ENCODE data around the gene B3GNT8.

The B3GNT8 gene

DNA sequence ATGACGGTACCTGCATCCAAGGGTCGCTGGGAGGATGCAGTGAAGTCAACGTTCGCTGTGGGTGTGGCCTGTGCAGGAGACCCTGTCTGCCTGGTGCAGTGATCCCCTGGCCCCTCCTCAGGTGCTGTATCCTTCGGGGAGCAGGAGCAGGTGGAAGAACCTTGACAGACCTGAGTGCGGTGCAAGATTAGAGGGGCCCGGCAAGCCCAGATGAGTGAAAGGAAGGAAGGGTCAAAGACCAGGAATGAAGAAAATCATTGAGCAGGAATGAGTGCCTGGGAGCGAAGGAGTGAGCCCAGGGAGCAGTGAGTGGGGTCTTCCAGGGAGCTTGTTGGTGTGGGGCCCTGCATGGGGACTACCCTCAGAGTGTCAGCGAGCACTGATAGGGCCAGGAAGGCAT is 12.7 kb downstream of the B3GNT8 start:
- no peak overlapping the region for H3K23ac ChIP-seq (ENCODE audit: low read length)
- H3K79me2 ChIP-seq (ENCODE audit: control insufficient read depth, insufficient read depth, low read length), result no peaks in the 10 kb centered on the region
- no peak overlapping the region for H4K5ac ChIP-seq (ENCODE audit: low read length)
- H3K27ac ChIP-seq (ENCODE audit: low read depth, low read length), result no peak overlapping the region
- no peak overlapping the region for H2BK5ac ChIP-seq (ENCODE audit: low read length)
- no peak overlapping the region for H3K18ac ChIP-seq (ENCODE audit: low read length)
- H3K56ac ChIP-seq (ENCODE audit: low read length), result no peak overlapping the region
- no peaks in the 10 kb centered on the region for H3K36me3 ChIP-seq (ENCODE audit: control insufficient read depth, insufficient read depth, low read length)
- no peaks in the 10 kb centered on the region for H3K4me1 ChIP-seq (ENCODE audit: control insufficient read depth, low read depth, low read length)
- no CpG with 5 or more reads among the region's 9 CpGs for WGBS (ENCODE audit: extremely low coverage, insufficient coverage, low lambda C conversion rate)
- no peak for DNase-seq
- no peak overlapping the region for H3K4me3 ChIP-seq (ENCODE audit: low read length)
- H2BK15ac ChIP-seq (replicated peaks; ENCODE audit: low read depth), result no peak overlapping the region
- no peak overlapping the region for H3K4me2 ChIP-seq (ENCODE audit: low read length)
- no peaks in the 10 kb centered on the region for H3K79me1 ChIP-seq (ENCODE audit: low read length)
- no peak overlapping the region for H3K4ac ChIP-seq (ENCODE audit: low read depth, low read length)
- no peaks in the 10 kb centered on the region for H3K27me3 ChIP-seq (ENCODE audit: insufficient read depth, low read length, poor library complexity)
- H4K8ac ChIP-seq (ENCODE audit: low read depth, low read length), result no peak overlapping the region
- H3K9ac ChIP-seq (ENCODE audit: low read length), result no peak overlapping the region
- no peak overlapping the region for H2AK5ac ChIP-seq (ENCODE audit: low read length)
- H2BK120ac ChIP-seq (ENCODE audit: low read depth, low read length), result no peak overlapping the region

DNA sequence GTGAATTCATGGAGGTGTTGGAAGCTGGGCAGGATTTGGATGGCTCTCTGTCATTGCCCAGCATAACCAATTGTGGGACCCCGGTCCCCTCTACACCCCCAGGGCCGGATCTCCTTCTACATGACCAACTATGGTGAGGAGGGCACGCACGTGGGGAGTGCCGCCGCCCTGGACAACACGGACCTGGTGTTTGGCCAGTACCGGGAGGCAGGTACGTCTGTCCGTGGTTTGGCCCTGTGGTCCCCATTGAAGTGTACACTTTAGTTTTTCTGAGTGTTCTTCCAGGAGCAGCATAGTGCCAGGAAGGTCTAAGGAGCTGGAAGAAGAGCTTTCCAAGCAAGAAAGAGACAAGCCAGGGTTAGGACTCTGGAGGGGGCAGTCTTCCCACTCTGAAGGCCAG is 13.2 kb downstream of the B3GNT8 start:
- no peak for DNase-seq
- Histone ChIP-seq H3K79me2 (ENCODE audit: control insufficient read depth, insufficient read depth, low read length) (no peaks in the 10 kb centered on the region), H2BK15ac (replicated peaks; ENCODE audit: low read depth) (no peak overlapping the region), H2BK120ac (ENCODE audit: low read depth, low read length) (no peak overlapping the region), H4K8ac (ENCODE audit: low read depth, low read length) (no peak overlapping the region), H3K56ac (ENCODE audit: low read length) (no peak overlapping the region), H3K27me3 (ENCODE audit: insufficient read depth, low read length, poor library complexity) (no peaks in the 10 kb centered on the region), H3K4me2 (ENCODE audit: low read length) (no peak overlapping the region), H2AK5ac (ENCODE audit: low read length) (no peak overlapping the region), H2BK5ac (ENCODE audit: low read length) (no peak overlapping the region), H3K27ac (ENCODE audit: low read depth, low read length) (no peak overlapping the region), H4K5ac (ENCODE audit: low read length) (no peak overlapping the region), H3K4ac (ENCODE audit: low read depth, low read length) (no peak overlapping the region), H3K23ac (ENCODE audit: low read length) (no peak overlapping the region), H3K36me3 (ENCODE audit: control insufficient read depth, insufficient read depth, low read length) (no peaks in the 10 kb centered on the region), H3K79me1 (ENCODE audit: low read length) (no peaks in the 10 kb centered on the region), H3K18ac (ENCODE audit: low read length) (no peak overlapping the region), H3K4me3 (ENCODE audit: low read length) (no peak overlapping the region), H3K4me1 (ENCODE audit: control insufficient read depth, low read depth, low read length) (no peaks in the 10 kb centered on the region), H3K9ac (ENCODE audit: low read length) (no peak overlapping the region)
- WGBS (ENCODE audit: extremely low coverage, insufficient coverage, low lambda C conversion rate), result no CpG with 5 or more reads among the region's 10 CpGs

DNA sequence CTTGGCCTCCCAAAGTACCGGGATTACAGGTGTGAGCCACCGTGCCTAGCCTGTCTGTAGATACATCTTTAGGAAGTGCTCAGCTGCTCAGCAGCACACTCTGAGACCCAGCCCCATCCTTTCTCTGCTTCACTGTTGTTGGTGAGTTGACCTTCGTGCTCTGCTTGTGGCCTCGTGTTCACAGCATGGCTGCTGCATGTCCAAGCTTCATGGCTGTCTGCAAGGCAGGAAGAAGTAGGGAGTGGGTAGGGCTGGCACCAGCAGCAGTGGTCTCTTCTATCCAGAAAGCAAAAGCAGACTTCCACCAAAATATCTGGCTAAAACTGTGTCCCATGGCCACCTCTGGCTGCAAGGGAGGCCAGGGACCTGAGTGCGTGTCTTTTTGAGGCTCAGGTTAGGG is 14.2 kb downstream of the B3GNT8 start:
- Histone ChIP-seq H3K27me3 (ENCODE audit: insufficient read depth, low read length, poor library complexity) (no peaks in the 10 kb centered on the region), H3K56ac (ENCODE audit: low read length) (no peak overlapping the region), H4K5ac (ENCODE audit: low read length) (no peak overlapping the region), H3K27ac (ENCODE audit: low read depth, low read length) (no peak overlapping the region), H3K79me2 (ENCODE audit: control insufficient read depth, insufficient read depth, low read length) (no peaks in the 10 kb centered on the region), H3K9ac (ENCODE audit: low read length) (no peak overlapping the region), H3K23ac (ENCODE audit: low read length) (no peak overlapping the region), H3K4me2 (ENCODE audit: low read length) (no peak overlapping the region), H2AK5ac (ENCODE audit: low read length) (no peak overlapping the region), H2BK120ac (ENCODE audit: low read depth, low read length) (no peak overlapping the region), H3K4me1 (ENCODE audit: control insufficient read depth, low read depth, low read length) (no peaks in the 10 kb centered on the region), H3K79me1 (ENCODE audit: low read length) (no peaks in the 10 kb centered on the region), H3K18ac (ENCODE audit: low read length) (no peak overlapping the region), H2BK15ac (replicated peaks; ENCODE audit: low read depth) (no peak overlapping the region), H3K36me3 (ENCODE audit: control insufficient read depth, insufficient read depth, low read length) (no peaks in the 10 kb centered on the region), H2BK5ac (ENCODE audit: low read length) (no peak overlapping the region), H4K8ac (ENCODE audit: low read depth, low read length) (no peak overlapping the region), H3K4me3 (ENCODE audit: low read length) (no peak overlapping the region), H3K4ac (ENCODE audit: low read depth, low read length) (no peak overlapping the region)
- no peak for DNase-seq
- no CpG with 5 or more reads among the region's 5 CpGs for WGBS (ENCODE audit: extremely low coverage, insufficient coverage, low lambda C conversion rate)

DNA sequence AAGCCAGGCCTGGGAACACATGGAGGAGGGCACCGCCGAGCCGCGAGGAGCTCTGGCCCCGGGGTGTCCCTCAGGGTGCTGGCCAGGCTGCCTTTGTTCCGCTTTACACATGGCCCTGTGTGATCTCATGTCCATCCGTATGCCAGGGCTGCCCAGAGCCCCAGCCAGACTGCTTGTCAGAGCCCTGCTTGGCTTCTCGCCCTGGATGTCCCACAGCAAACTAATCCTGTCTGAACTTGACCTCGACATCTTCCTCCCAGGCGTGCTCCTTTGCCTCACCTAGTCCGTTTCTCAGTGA is 15.3 kb downstream of the B3GNT8 start:
- H3K4me1 ChIP-seq (ENCODE audit: control insufficient read depth, low read depth, low read length), result peaks cover 5% of the 10 kb centered on the region
- no peaks in the 10 kb centered on the region for H3K79me2 ChIP-seq (ENCODE audit: control insufficient read depth, insufficient read depth, low read length)
- no peaks in the 10 kb centered on the region for H3K27me3 ChIP-seq (ENCODE audit: insufficient read depth, low read length, poor library complexity)
- H3K27ac ChIP-seq (ENCODE audit: low read depth, low read length), result no peak overlapping the region
- no peak for DNase-seq
- no peaks in the 10 kb centered on the region for H3K79me1 ChIP-seq (ENCODE audit: low read length)
- no peak overlapping the region for H3K18ac ChIP-seq (ENCODE audit: low read length)
- WGBS (ENCODE audit: extremely low coverage, insufficient coverage, low lambda C conversion rate), result no CpG with 5 or more reads among the region's 11 CpGs
- no peak overlapping the region for H2AK5ac ChIP-seq (ENCODE audit: low read length)
- H3K23ac ChIP-seq (ENCODE audit: low read length), result no peak overlapping the region
- no peak overlapping the region for H4K5ac ChIP-seq (ENCODE audit: low read length)
- no peak overlapping the region for H3K4ac ChIP-seq (ENCODE audit: low read depth, low read length)
- no peak overlapping the region for H3K56ac ChIP-seq (ENCODE audit: low read length)
- H2BK5ac ChIP-seq (ENCODE audit: low read length), result no peak overlapping the region
- no peak overlapping the region for H3K4me3 ChIP-seq (ENCODE audit: low read length)
- no peak overlapping the region for H2BK15ac ChIP-seq (replicated peaks; ENCODE audit: low read depth)
- no peak overlapping the region for H3K9ac ChIP-seq (ENCODE audit: low read length)
- H3K36me3 ChIP-seq (ENCODE audit: control insufficient read depth, insufficient read depth, low read length), result no peaks in the 10 kb centered on the region
- no peak overlapping the region for H4K8ac ChIP-seq (ENCODE audit: low read depth, low read length)
- H3K4me2 ChIP-seq (ENCODE audit: low read length), result no peak overlapping the region
- H2BK120ac ChIP-seq (ENCODE audit: low read depth, low read length), result no peak overlapping the region

DNA sequence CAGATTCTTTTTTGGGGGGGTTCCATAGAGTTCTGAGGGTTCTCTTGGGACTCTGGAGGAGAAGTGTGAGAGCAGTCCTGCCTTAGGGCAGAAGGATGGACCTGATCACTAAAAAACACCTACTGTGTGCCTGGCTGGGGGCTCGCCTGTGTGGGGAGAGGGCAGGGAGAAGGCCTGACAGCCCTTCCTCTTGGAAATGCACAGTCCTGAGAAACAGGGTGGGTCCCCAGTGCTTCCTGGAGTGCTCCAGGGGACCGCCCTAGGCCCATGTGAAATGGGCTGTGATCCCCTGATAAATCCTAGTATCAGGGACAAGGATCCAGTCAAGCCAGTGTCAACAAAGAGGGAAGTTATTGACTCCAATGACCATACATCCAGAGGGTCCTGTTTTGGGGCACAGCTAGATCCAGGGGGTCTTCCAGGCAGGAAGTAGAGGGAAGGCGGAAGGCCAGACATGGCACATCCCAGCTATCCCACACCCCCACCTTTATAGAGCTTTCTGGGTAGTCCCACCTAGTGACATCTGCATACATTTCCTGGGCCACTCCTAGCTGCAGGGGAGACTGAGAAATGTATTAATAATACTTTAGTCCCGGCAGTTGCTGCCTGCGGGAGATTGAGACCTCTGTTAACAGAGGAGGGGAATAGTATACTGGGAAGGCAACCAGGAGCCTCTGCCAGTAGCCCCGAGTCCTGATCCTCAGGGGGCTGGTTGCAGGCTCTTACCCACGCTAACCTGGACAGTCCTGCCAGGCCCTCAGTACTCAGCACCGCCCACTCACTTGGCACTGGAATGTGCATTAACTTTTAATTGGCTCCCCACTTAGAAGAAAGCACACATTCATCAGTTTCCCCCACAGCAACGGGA is 15.8 kb downstream of the B3GNT8 start:
- WGBS (ENCODE audit: extremely low coverage, insufficient coverage, low lambda C conversion rate), result no CpG with 5 or more reads among the region's 9 CpGs

More for the DNA sequence above, 15.8 kb downstream of the B3GNT8 start:
- Histone ChIP-seq H2BK15ac (replicated peaks; ENCODE audit: low read depth) (no peak overlapping the region), H3K4me1 (ENCODE audit: control insufficient read depth, low read depth, low read length) (peaks cover 5% of the 10 kb centered on the region), H3K18ac (ENCODE audit: low read length) (no peak overlapping the region), H2AK5ac (ENCODE audit: low read length) (no peak overlapping the region), H3K36me3 (ENCODE audit: control insufficient read depth, insufficient read depth, low read length) (no peaks in the 10 kb centered on the region), H3K9ac (ENCODE audit: low read length) (no peak overlapping the region), H2BK120ac (ENCODE audit: low read depth, low read length) (no peak overlapping the region), H3K79me1 (ENCODE audit: low read length) (no peaks in the 10 kb centered on the region), H3K79me2 (ENCODE audit: control insufficient read depth, insufficient read depth, low read length) (no peaks in the 10 kb centered on the region), H3K27ac (ENCODE audit: low read depth, low read length) (no peak overlapping the region), H3K4me3 (ENCODE audit: low read length) (no peak overlapping the region), H3K27me3 (ENCODE audit: insufficient read depth, low read length, poor library complexity) (no peaks in the 10 kb centered on the region), H3K23ac (ENCODE audit: low read length) (no peak overlapping the region), H3K4ac (ENCODE audit: low read depth, low read length) (no peak overlapping the region), H4K5ac (ENCODE audit: low read length) (no peak overlapping the region), H4K8ac (ENCODE audit: low read depth, low read length) (no peak overlapping the region), H2BK5ac (ENCODE audit: low read length) (no peak overlapping the region), H3K56ac (ENCODE audit: low read length) (no peak overlapping the region), H3K4me2 (ENCODE audit: low read length) (no peak overlapping the region)
- no peak for DNase-seq

Data from mesendoderm (in vitro differentiated cells).